ENCODE data around the gene CMIP. TPM values are rescaled to one million over a fixed set of nuclear protein-coding genes. Genes with fewer than 3 reads are reported as not detected.

The CMIP gene
- total RNA-seq, 1 experiment from 2014 or later, result 63.7 TPM

GRCh38 chr16:81615411-81615810, 170.8 kb downstream of the CMIP start (continued):
- TF ChIP-seq PREB (CRISPR knock-in tag; IDR thresholded peaks at IDR 0.05; ENCODE audit: borderline replicate concordance) (no peak), ATF2 (CRISPR knock-in tag; IDR thresholded peaks at IDR 0.05; ENCODE audit: borderline replicate concordance, low read depth) (no peak)

- no peak for ATAC-seq
- CTCF ChIA-PET, result interaction anchor here (0.6 to 0.7 kb wide), 2 partner anchors 81 to 235 kb away, joined by 5 to 6 read pairs; no protein-coding TSS in a partner anchor
- POLR2A ChIA-PET, result no interaction called here
- H3K4me1 Mint-ChIP-seq, result no peaks in the 10 kb centered on the region
- no peak for DNase-seq (ENCODE audit: low spot score)
- no peaks in the 10 kb centered on the region for H3K9me3 Mint-ChIP-seq
- H3K27me3 Mint-ChIP-seq (ENCODE audit: low read depth), result no peaks in the 10 kb centered on the region
- H3K36me3 Mint-ChIP-seq, result peaks cover 21% of the 10 kb centered on the region
- H3K27ac Mint-ChIP-seq, result no peak overlapping the region
- H3K4me3 Mint-ChIP-seq, result no peak overlapping the region
- TF ChIP-seq TEAD4 (CRISPR knock-in tag; IDR thresholded peaks at IDR 0.05) (no peak), NR1H2 (CRISPR knock-in tag; IDR thresholded peaks at IDR 0.05) (no peak), ZSCAN18 (CRISPR knock-in tag; IDR thresholded peaks at IDR 0.05) (no peak), ZNF416 (CRISPR knock-in tag; IDR thresholded peaks at IDR 0.05) (no peak), ZNF232 (CRISPR knock-in tag; IDR thresholded peaks at IDR 0.05) (no peak), CDX4 (CRISPR knock-in tag; IDR thresholded peaks at IDR 0.05; ENCODE audit: borderline replicate concordance) (no peak), ARID4B (CRISPR knock-in tag; IDR thresholded peaks at IDR 0.05; ENCODE audit: borderline replicate concordance) (no peak), ETV6 (CRISPR knock-in tag; IDR thresholded peaks at IDR 0.05) (no peak), USF1 (CRISPR knock-in tag; IDR thresholded peaks at IDR 0.05) (no peak), TP53 (CRISPR knock-in tag; IDR thresholded peaks at IDR 0.05) (no peak), ESRRA (CRISPR knock-in tag; IDR thresholded peaks at IDR 0.05; ENCODE audit: borderline replicate concordance) (no peak), CTCF (IDR thresholded peaks at IDR 0.05) (no peak), ZBTB43 (CRISPR knock-in tag; IDR thresholded peaks at IDR 0.05) (no peak), ATF6 (CRISPR knock-in tag; IDR thresholded peaks at IDR 0.05) (no peak), ZNF219 (CRISPR knock-in tag; IDR thresholded peaks at IDR 0.05; ENCODE audit: borderline replicate concordance) (no peak), TCF7 (CRISPR knock-in tag; IDR thresholded peaks at IDR 0.05; ENCODE audit: low read depth) (no peak), E2F4 (CRISPR knock-in tag; IDR thresholded peaks at IDR 0.05; ENCODE audit: borderline replicate concordance, low read depth) (no peak), NFE2L1 (CRISPR knock-in tag; IDR thresholded peaks at IDR 0.05) (no peak)
These were observed 171.2 kb downstream of the CMIP start for GRCh38 chr16:81615833-81616232.

Measured in WTC11 (cell line).